ENCODE results near the gene CLIP3.

CLIP3 gene

DNA sequence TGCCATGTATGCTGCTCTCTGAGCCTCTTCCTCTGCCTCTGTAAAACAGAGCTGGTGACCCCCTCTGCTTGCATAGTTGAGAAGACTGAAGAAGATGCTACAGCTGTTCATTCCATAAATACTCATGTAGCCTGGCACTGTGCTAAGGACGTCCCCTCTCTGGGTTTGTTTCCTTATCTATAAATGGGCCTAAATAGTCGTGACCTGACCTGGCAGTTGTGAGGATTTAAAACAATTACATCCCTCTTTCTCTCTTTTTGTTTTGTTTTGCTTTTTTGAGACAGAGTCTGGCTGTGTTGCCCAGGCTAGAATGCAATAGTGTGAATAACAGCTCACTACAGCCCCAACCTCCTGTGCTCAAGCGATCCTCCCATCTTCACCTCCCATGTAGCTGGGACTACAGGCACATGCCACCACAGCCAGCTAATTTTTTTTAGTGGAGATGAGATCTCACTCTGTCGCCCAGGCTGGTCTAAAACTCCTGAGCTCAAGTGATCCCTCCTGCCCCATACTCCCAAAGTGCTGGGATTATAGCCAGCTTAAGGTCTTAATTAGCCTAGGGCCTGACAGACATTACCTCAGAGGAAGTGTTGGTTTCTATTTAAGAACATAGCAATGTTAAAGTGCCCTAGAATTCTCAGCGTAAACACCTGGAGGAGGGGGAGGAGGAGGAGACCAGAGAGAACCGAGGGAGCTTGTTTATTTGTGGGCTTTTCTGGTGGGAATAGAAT lies 26.7 kb upstream of the CLIP3 start:
- Mint-ChIP-seq H3K4me1 (peaks cover 30% of the 10 kb centered on the region), H3K36me3 (ENCODE audit: low read depth) (peaks cover 4% of the 10 kb centered on the region), H3K27ac (no peak overlapping the region), H3K9me3 (no peaks in the 10 kb centered on the region), H3K27me3 (ENCODE audit: low read depth, poor library complexity) (no peaks in the 10 kb centered on the region), H3K4me3 (no peak overlapping the region)
- TF ChIP-seq, protein P1, sequence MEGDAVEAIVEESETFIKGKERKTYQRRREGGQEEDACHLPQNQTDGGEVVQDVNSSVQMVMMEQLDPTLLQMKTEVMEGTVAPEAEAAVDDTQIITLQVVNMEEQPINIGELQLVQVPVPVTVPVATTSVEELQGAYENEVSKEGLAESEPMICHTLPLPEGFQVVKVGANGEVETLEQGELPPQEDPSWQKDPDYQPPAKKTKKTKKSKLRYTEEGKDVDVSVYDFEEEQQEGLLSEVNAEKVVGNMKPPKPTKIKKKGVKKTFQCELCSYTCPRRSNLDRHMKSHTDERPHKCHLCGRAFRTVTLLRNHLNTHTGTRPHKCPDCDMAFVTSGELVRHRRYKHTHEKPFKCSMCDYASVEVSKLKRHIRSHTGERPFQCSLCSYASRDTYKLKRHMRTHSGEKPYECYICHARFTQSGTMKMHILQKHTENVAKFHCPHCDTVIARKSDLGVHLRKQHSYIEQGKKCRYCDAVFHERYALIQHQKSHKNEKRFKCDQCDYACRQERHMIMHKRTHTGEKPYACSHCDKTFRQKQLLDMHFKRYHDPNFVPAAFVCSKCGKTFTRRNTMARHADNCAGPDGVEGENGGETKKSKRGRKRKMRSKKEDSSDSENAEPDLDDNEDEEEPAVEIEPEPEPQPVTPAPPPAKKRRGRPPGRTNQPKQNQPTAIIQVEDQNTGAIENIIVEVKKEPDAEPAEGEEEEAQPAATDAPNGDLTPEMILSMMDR (IDR thresholded peaks at IDR 0.05) = no peak
- DNase-seq = no peak

DNA sequence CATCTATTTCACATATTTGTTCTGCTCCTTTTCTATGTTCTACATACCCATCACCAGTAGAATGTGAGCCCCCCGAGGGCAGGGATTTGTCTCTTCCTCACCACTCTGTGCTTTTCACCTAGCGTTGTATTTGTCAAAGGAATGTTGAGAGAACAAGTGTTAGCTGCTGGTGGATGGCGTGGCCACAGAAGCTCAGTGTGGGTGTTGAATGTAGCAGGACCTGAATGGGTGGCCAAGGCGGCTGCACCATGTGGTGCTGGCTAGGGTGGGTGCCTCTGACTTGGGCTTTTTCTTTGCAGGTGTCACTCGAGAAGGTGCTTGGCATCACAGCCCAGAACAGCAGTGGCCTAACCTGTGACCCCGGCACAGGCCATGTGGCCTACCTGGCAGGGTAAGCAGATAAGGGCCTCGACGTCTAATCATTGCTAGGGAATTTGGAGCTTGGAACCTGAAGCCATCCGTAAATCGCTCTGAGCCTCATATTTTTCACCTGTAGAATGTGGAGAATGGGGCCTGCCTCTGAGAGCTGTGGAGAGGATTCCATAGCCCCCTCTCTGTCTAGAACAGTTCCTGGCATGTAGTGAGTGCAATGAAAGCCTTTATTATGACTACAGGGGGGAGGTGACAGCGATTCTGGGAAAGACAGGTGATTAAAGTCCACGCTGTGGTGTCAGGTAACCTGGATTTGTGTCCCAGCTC lies 26.0 kb upstream of the CLIP3 start:
- Mint-ChIP-seq H3K4me3 (no peak overlapping the region), H3K27me3 (ENCODE audit: low read depth, poor library complexity) (no peaks in the 10 kb centered on the region), H3K27ac (peak overlapping the region; percentile 5), H3K36me3 (ENCODE audit: low read depth) (peaks cover under 1% of the 10 kb centered on the region), H3K9me3 (no peaks in the 10 kb centered on the region), H3K4me1 (peaks cover 34% of the 10 kb centered on the region)
- TF ChIP-seq, protein P1 (IDR thresholded peaks at IDR 0.05) = no peak
- no peak for DNase-seq

DNA sequence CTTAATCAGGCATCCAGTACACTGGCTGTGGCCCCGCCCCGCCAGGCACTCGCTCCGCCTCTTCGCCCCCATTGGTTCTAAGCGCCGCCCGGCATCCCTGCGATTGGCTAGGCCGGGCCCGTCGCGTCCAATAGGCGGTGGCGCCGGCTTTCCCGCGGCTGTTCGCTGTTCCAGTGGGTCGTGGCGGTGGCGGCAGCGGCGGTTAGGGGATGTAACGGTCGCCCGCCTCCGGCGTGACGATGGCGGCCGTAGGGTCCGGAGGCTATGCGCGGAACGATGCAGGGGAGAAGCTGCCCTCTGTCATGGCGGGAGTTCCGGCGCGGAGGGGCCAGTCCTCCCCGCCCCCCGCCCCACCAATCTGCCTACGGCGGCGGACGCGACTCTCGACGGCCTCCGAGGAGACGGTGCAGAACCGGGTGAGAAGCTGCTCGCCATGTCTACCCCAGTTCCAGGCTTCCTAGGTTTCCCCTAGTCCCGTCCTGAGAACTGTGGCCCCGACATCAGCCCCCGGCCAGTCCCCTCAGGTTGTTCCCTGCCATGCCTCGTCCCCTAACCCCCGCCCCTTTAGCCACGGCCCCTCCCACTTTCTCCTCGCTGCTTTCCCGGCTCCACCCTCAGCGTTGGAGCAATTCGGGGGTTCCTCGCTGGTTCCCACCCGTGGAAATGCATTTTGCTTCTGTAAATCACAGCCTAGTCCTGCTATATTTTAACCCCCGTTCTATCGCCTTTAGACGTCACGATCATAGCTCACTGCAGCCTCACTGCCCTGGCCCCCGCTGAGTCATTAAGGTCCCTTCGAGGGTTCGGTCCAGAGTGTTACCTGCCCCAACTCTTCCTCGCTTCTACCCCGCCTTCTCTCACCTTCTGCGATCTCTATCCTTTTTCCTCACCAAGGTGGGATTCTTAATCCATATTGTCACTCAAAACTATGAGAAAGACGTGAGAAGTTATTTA lies 22.3 kb upstream of the CLIP3 start, which contains the start of gene WDR62:
Gene WDR62 (plus strand): TSS at position 165 of the 954 bp plus-strand sequence. CDS start 75 bp downstream, at position 240.
- Mint-ChIP-seq H3K4me3 (peak within 1 kb of the TSS; percentile 94), H3K9me3 (no peaks in the 10 kb centered on the region), H3K4me1 (peaks cover 50% of the 10 kb centered on the region), H3K27ac (peak within 1 kb of the TSS; percentile 95), H3K27me3 (ENCODE audit: low read depth, poor library complexity) (no peaks in the 10 kb centered on the region), H3K36me3 (ENCODE audit: low read depth) (peaks cover 5% of the 10 kb centered on the region)
- peak; percentile 98 for DNase-seq
- TF ChIP-seq, protein P1 (IDR thresholded peaks at IDR 0.05) = no peak

DNA sequence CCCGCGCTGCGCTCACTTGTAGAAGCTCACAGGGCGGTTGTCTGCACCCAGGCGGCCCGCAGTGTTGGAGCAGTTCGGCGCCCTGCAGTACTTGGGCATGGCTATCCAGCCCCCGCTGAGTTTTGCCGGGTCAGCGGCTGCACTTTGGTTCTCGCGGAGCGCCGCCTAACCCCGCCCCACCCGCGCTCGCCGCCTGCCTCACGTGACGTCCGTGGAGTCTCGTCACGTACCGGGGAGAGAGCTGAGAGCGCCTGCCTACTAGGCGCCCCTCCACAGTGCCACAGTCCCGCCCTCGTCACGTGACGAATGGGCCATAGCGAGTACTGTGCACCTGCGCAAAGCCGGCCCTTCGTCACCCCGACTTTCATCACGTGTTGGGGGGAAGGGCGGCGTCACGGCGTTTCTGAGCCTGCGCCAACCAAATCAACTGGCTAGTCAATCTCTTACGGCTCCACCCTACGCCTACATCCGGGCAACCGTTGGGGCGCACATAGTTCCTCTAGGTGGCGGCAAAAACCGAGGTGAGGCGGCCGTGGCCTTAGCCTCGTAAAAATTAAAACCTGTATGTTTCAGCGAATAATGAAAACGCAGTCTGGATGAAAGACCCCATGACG lies 21.6 kb upstream of the CLIP3 start, which contains the start of gene THAP8:
Gene THAP8 (minus strand): TSS at position 167 of the 614 bp plus-strand sequence. CDS start 68 bp downstream, at position 99.
- Mint-ChIP-seq H3K4me1 (peaks cover 50% of the 10 kb centered on the region), H3K27me3 (ENCODE audit: low read depth, poor library complexity) (no peaks in the 10 kb centered on the region), H3K36me3 (ENCODE audit: low read depth) (peaks cover 5% of the 10 kb centered on the region)

DNA sequence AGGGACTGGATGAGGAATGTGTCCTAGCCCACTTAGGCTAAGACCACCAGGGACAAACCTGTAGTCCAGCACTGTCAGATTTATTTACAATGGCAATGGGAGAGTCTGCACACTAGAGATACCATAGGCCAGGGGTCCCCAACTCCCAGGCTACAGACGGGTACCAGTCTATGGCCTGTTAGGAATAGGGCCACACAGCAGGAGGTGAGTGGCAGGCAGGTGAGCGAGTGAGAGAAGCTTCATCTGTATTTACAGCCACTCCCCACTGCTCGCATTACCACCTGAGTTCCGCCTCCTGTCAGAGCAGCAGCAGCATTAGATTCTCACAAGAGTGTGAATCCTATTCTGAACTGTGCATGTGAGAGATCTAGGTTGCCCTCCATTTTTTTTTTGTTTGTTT lies 19.0 kb upstream of the CLIP3 start:
- H3K4me3 Mint-ChIP-seq = peak overlapping the region; percentile 19
- H3K4me1 Mint-ChIP-seq = peaks cover 35% of the 10 kb centered on the region
- H3K9me3 Mint-ChIP-seq = no peaks in the 10 kb centered on the region
- peaks cover 3% of the 10 kb centered on the region for H3K27me3 Mint-ChIP-seq (ENCODE audit: low read depth, poor library complexity)
- no peak for DNase-seq
- H3K36me3 Mint-ChIP-seq (ENCODE audit: low read depth) = peaks cover 8% of the 10 kb centered on the region
- TF ChIP-seq, protein P1 (IDR thresholded peaks at IDR 0.05) = no peak
- H3K27ac Mint-ChIP-seq = no peak overlapping the region

More for the DNA sequence above, 21.6 kb upstream of the CLIP3 start, which contains the start of gene THAP8:
- H3K27ac Mint-ChIP-seq = peak within 1 kb of the TSS; percentile 95
- TF ChIP-seq, protein P1 (IDR thresholded peaks at IDR 0.05) = peak; percentile 16
- DNase-seq = peak; percentile 97
- H3K9me3 Mint-ChIP-seq = no peaks in the 10 kb centered on the region
- H3K4me3 Mint-ChIP-seq = peak within 1 kb of the TSS; percentile 94

Measured in nephron progenitor cell (in vitro differentiated cells).